ENCODE data around the gene ZNF394.

Gene ZNF394

DNA sequence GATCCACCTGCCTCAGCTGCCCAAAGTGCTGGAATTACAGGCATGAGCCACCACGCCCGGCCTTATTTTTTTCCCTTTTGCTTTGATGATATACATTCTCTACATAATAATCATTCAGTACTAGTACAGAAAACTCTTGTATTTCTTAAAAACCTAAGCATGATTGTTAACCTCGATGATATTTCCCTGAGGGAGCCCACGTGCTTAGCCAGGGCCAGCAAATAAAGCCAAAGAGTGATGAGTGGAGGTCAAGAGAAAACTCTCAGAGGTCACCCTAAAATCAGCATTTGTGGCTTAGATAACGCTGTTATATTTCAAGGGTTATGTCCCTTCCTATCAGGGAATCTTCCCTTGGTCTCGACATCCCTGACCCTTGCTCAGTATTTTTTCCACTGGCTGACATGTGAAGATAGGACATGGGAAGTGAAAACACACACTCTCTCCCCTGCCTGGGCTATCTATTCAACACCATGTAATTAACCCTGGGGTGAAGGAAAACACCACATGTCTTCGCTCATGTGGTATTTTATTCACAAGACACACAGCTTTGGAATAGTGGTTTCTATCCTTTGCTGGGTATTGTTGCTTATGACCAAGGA lies 39.2 kb upstream of the ZNF394 start:
- no peaks in the 10 kb centered on the region for H3K27me3 ChIP-seq
- peaks cover 6% of the 10 kb centered on the region; the same call in 1 of the 2 replicates for H3K9me3 ChIP-seq
- TF ChIP-seq, protein P1, sequence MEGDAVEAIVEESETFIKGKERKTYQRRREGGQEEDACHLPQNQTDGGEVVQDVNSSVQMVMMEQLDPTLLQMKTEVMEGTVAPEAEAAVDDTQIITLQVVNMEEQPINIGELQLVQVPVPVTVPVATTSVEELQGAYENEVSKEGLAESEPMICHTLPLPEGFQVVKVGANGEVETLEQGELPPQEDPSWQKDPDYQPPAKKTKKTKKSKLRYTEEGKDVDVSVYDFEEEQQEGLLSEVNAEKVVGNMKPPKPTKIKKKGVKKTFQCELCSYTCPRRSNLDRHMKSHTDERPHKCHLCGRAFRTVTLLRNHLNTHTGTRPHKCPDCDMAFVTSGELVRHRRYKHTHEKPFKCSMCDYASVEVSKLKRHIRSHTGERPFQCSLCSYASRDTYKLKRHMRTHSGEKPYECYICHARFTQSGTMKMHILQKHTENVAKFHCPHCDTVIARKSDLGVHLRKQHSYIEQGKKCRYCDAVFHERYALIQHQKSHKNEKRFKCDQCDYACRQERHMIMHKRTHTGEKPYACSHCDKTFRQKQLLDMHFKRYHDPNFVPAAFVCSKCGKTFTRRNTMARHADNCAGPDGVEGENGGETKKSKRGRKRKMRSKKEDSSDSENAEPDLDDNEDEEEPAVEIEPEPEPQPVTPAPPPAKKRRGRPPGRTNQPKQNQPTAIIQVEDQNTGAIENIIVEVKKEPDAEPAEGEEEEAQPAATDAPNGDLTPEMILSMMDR (IDR thresholded peaks at IDR 0.05; ENCODE audit: low read depth, low read length) = no peak
- H3K36me3 ChIP-seq = no peaks in the 10 kb centered on the region; the same call in 1 of the 2 replicates
- DNase-seq = no peak
- no peaks in the 10 kb centered on the region for H3K4me1 ChIP-seq
- no peak overlapping the region for H3K4me3 ChIP-seq (ENCODE audit: low read depth, low read length)

DNA sequence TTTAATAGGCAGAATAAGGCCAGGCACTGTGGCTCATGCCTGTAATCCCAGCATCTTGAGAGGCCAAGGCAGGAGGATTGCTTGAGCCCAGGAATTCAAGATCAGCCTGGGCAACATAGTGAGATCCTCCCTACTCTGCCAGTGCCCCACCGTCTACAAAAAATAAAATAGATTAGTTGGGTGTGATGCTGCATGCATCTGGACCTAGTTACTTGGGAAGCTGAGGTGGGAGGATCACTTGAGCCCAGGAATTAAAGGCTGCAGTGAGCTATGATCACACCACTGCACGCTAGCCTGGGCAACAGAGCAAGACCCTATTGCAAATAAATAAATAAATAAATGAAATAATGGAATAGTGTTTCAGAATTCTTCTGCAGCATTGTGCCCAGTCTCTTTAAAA lies 35.6 kb upstream of the ZNF394 start:
- TF ChIP-seq, protein P1 (IDR thresholded peaks at IDR 0.05; ENCODE audit: low read depth, low read length) = no peak
- H3K4me1 ChIP-seq = no peaks in the 10 kb centered on the region

DNA sequence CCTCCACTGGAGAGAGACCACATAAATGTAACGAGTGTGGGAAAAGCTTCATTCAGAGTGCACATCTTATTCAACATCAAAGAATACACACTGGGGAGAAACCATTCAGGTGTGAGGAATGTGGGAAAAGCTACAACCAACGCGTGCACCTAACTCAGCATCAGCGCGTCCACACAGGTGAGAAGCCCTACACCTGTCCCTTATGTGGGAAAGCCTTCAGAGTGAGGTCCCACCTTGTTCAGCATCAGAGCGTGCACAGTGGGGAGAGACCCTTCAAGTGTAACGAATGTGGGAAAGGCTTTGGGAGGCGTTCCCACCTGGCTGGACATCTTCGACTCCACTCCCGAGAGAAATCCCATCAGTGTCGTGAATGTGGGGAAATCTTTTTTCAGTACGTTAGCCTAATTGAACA lies 31.3 kb upstream of the ZNF394 start:
- H3K36me3 ChIP-seq = peaks cover 43% of the 10 kb centered on the region
- H3K9me3 ChIP-seq = no peaks in the 10 kb centered on the region
- no peaks in the 10 kb centered on the region for H3K4me1 ChIP-seq
- H3K4me3 ChIP-seq (ENCODE audit: low read depth, low read length) = no peak overlapping the region
- no peak for DNase-seq
- no peaks in the 10 kb centered on the region for H3K27me3 ChIP-seq
- TF ChIP-seq, protein P1 (IDR thresholded peaks at IDR 0.05; ENCODE audit: low read depth, low read length) = no peak

More for the DNA sequence above, 35.6 kb upstream of the ZNF394 start:
- no peak for DNase-seq
- Histone ChIP-seq H3K4me3 (ENCODE audit: low read depth, low read length) (no peak overlapping the region), H3K27me3 (no peaks in the 10 kb centered on the region), H3K9me3 (peaks cover 6% of the 10 kb centered on the region; the same call in 1 of the 2 replicates), H3K36me3 (peaks cover 25% of the 10 kb centered on the region)

DNA sequence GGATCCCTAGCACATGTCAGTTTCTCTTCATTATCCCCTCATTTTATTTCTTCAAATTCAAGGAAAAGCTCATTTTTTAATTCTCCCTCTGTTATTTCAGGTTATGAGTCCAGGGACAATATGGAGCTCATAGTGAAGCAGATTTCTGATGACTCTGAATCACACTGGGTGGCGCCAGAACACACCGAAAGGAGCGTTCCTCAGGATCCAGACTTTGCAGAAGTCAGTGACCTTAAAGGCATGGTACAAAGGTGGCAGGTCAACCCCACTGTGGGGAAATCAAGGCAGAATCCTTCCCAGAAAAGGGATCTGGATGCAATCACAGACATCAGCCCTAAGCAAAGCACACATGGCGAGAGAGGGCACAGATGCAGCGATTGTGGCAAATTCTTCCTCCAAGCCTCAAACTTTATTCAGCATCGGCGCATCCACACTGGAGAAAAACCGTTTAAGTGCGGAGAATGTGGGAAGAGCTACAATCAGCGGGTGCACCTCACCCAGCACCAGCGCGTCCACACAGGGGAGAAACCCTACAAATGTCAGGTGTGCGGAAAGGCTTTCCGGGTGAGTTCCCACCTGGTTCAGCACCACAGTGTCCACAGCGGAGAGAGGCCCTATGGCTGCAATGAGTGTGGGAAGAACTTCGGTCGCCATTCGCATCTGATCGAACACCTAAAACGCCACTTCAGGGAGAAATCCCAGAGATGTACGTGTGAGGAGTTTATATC lies 25.8 kb upstream of the ZNF394 start:
- no peaks in the 10 kb centered on the region for H3K9me3 ChIP-seq
- H3K4me1 ChIP-seq = no peaks in the 10 kb centered on the region
- TF ChIP-seq, protein P1 (IDR thresholded peaks at IDR 0.05; ENCODE audit: low read depth, low read length) = peak; percentile 57
- peaks cover 25% of the 10 kb centered on the region for H3K36me3 ChIP-seq
- DNase-seq = peak; percentile 30
- no peaks in the 10 kb centered on the region for H3K27me3 ChIP-seq
- no peak overlapping the region for H3K4me3 ChIP-seq (ENCODE audit: low read depth, low read length)

DNA sequence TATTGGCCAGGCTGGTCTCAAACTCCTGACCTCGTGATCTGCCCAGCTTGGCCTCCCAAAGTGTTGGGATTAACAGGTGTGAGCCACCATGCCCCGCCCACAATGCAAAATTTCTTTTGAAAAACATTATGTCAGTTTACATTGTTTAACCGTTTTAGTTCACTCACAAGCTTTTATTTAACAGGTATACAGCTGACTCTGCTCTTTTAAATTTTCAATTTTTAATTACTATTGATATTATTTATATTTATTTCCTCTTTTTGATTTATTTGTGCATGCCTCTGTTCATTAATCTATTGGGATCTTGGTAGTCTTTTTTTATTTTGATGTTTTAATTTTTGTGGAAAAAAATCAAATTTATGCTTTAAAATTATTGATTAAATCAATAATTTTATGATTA lies 21.3 kb upstream of the ZNF394 start:
- H3K36me3 ChIP-seq = peaks cover 23% of the 10 kb centered on the region
- no peaks in the 10 kb centered on the region for H3K9me3 ChIP-seq
- no peaks in the 10 kb centered on the region for H3K4me1 ChIP-seq
- TF ChIP-seq, protein P1 (IDR thresholded peaks at IDR 0.05; ENCODE audit: low read depth, low read length) = no peak
- no peaks in the 10 kb centered on the region for H3K27me3 ChIP-seq
- DNase-seq = no peak
- no peak overlapping the region for H3K4me3 ChIP-seq (ENCODE audit: low read depth, low read length)

DNA sequence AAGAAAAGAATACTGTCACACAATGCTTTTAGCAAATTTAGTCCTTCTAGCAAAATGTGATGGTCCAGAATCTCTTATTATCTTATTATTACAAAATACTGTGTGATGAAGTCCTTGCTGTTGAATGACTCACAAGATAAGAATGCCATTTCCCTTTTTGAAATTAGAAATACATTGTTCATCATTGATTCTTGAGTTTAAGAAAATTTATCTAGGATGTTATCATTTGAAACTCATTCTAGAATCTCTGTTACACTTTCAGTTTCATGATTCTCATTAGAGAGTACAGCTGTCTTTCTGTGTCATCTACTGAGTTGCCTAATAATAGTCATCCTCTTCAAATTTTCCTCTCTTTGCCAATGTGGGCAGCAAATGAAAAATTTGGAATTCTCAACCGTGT lies 14.0 kb upstream of the ZNF394 start:
- no peaks in the 10 kb centered on the region for H3K27me3 ChIP-seq
- H3K4me1 ChIP-seq = no peaks in the 10 kb centered on the region
- no peak for DNase-seq
- H3K36me3 ChIP-seq = peaks cover 31% of the 10 kb centered on the region
- no peaks in the 10 kb centered on the region for H3K9me3 ChIP-seq
- no peak overlapping the region for H3K4me3 ChIP-seq (ENCODE audit: low read depth, low read length)
- TF ChIP-seq, protein P1 (IDR thresholded peaks at IDR 0.05; ENCODE audit: low read depth, low read length) = no peak
